ENCODE data around the gene ZNF692.

ZNF692 gene

DNA sequence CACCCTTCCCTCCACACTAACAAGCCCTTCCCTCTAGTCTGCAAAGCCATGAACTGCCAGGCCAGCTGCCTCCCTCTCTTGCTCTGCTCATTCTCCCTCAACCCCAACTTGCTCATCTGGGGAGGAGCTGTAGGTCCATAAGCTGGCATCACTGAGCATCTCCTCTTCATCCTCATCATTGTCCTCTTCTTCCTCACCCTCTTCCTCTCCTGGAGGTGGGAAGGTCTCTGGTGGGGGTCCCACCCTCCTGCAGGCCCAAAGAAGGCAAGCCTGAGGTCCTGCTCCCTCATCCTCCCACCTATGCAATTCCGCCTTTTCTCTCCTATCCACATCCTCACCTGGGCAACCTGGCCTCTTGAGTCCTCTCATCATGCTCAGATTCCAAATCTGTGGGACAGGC is 2.7 kb downstream of the ZNF692 start:
- TF ChIP-seq CTCF (IDR thresholded peaks at IDR 0.05; ENCODE audit: control extremely low read depth, extremely low read depth, low read depth, missing control alignments): no peak
- no peak for DNase-seq (ENCODE audit: extremely low spot score)
- POLR2A ChIA-PET: interaction anchor here (1.5 kb wide), 1 partner anchor 18 kb away, joined by 3 read pairs; the partner anchor contains the start of gene ZNF672
- CTCF ChIA-PET: interaction anchor here (1.1 to 4.6 kb wide), 3 partner anchors 14 to 28 kb away, joined by 5 to 48 read pairs (median 7); partner anchors contain the start of gene SH3BP5L

- DNase-seq (ENCODE audit: extremely low spot score): no peak
- no peak for TF ChIP-seq CTCF (IDR thresholded peaks at IDR 0.05; ENCODE audit: control extremely low read depth, extremely low read depth, low read depth, missing control alignments)
- ChIA-PET CTCF (interaction anchor here (1.7 to 4.6 kb wide), 2 partner anchors 14 to 27 kb away, joined by 7 to 48 read pairs; partner anchors contain the start of gene SH3BP5L), POLR2A (interaction anchor here (1.5 kb wide), 1 partner anchor 18 kb away, joined by 3 read pairs; the partner anchor contains the start of gene ZNF672)
Observed at GRCh38 chr1:248855580-248855979, 3.3 kb downstream of the ZNF692 start.

- ChIA-PET POLR2A (no interaction called here), CTCF (interaction anchor here (1.0 to 1.5 kb wide), 2 partner anchors 10 to 11 kb away, joined by 3 to 4 read pairs; no protein-coding TSS in a partner anchor)
- no peak for DNase-seq (ENCODE audit: extremely low spot score)
- TF ChIP-seq CTCF (IDR thresholded peaks at IDR 0.05; ENCODE audit: control extremely low read depth, extremely low read depth, low read depth, missing control alignments): no peak
Observed at GRCh38 chr1:248853663-248854375, 5.1 kb downstream of the ZNF692 start.

- no peak for TF ChIP-seq CTCF (IDR thresholded peaks at IDR 0.05; ENCODE audit: control extremely low read depth, extremely low read depth, low read depth, missing control alignments)
- DNase-seq (ENCODE audit: extremely low spot score): no peak
- ChIA-PET POLR2A (no interaction called here), CTCF (no interaction called here)
Observed at GRCh38 chr1:248852481-248853405, 6.1 kb downstream of the ZNF692 start.

GRCh38 chr1:248851390-248851789 is 7.5 kb downstream of the ZNF692 start:
- no peak for DNase-seq (ENCODE audit: extremely low spot score)
- TF ChIP-seq CTCF (IDR thresholded peaks at IDR 0.05; ENCODE audit: control extremely low read depth, extremely low read depth, low read depth, missing control alignments): no peak
- ChIA-PET POLR2A (no interaction called here), CTCF (interaction anchor here (0.9 to 1.0 kb wide), 2 partner anchors 10 to 13 kb away, joined by 3 read pairs; no protein-coding TSS in a partner anchor)

All from GM10248 (cell line).